ENCODE data around the gene MEIS2.

The MEIS2 gene

DNA sequence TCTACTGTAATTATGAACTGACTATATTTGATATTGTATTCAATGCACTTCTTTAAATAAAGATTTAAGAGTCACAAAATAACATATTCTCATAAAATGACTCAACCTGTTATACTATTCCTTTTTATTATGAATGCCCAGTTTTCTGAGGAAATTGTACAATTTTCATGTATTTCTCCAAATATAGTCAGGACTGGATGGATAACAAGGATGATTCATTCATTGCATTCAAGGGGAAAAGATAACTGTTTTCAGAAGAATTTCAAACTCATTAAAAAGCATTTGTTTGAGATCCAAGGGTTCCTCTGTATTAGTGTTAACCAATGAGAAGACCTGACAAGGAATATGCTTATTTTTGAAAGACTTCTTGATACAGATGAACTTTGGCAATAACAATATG lies 163.7 kb downstream of the MEIS2 start:
- peak; percentile 8 for DNase-seq (ENCODE audit: low read depth)

DNA sequence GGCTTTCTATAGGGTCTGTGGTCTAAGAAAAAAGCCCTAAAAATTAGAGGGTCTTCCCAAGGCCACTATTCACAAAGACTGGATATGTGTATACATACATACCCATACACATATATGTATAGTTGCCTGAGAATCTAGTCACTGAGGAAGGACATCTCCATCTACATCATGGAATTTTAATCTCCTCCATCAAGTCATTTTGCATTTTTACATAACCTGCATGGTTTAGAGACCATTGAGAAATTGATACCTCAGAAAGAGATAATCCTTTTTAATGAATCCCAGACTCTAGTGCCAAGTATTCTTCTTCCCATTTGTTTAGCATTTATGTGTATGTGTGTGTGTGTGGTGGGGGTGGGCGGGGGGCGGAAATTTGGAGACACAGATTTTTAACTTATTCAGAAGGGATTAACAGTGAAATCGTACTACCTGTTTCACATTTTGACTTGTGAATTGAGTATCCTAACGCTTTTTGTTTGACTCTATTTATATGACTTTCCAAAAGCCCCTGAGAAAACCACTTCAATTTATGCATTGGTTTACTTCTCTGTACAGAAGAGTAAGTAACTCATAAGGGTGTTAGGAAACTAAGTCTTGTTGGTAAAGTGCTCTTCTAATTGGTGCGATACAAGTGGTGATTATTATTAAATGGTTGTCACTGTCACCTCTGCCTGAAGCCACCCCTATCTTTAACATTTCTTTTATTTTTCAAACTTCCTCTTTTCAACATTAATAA lies 166.9 kb downstream of the MEIS2 start:
- no peak for DNase-seq (ENCODE audit: low read depth)

DNA sequence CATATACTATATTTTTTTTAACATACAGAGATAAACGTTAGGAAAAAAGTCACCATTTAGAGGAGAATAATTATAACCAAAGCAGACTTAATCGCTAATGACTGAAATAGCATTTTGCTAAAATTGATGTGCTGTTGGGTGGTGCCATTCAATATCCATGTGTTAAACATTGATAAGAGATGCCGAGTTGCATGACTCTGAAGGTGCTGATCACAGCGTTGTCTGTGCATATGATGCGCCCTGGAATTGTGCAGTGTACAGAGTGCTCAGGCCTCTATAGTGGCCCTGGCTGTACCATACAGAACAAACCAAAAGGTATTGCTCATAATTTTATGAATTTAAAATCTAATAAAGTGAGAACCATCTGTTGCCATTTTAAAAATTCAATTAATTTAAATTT lies 168.3 kb downstream of the MEIS2 start:
- DNase-seq (ENCODE audit: low read depth) = no peak

DNA sequence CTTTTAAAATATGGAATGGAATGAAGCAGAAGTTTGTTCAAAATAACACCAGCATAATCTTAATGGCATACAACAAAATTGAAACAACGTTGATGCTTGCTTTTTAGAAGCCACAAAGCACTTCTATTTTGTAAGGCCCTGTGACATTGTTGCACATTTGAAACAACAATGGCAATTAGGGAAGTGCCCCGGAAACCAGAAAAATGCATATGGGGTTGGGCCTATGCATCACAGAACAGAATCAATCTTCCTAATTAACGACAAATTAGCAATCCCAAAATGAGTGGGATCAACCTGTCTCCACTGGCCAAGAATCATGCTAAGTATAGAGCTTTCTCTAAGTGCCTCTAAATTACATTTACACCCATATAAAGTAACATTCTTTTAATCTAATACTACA lies 168.9 kb downstream of the MEIS2 start:
- DNase-seq (ENCODE audit: low read depth) = no peak

DNA sequence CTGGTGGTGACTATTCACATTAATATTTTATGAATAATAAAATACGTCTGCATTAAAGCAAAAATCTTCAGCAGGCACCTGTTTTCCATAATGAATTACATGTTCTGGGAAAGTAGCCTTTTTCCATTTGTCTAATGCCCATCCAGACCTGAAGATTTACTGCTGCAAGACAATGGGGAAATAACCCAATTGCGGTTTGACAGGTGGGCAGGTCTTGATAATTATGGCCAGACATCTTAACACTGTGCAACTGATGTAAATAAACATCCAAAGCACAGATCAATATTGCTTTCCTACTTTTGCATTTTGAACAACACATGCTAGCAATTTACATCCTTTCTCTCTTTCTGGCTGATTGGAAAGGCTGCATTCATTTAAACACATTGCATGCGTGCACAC lies 173.9 kb downstream of the MEIS2 start:
- no peak for DNase-seq (ENCODE audit: low read depth)

DNA sequence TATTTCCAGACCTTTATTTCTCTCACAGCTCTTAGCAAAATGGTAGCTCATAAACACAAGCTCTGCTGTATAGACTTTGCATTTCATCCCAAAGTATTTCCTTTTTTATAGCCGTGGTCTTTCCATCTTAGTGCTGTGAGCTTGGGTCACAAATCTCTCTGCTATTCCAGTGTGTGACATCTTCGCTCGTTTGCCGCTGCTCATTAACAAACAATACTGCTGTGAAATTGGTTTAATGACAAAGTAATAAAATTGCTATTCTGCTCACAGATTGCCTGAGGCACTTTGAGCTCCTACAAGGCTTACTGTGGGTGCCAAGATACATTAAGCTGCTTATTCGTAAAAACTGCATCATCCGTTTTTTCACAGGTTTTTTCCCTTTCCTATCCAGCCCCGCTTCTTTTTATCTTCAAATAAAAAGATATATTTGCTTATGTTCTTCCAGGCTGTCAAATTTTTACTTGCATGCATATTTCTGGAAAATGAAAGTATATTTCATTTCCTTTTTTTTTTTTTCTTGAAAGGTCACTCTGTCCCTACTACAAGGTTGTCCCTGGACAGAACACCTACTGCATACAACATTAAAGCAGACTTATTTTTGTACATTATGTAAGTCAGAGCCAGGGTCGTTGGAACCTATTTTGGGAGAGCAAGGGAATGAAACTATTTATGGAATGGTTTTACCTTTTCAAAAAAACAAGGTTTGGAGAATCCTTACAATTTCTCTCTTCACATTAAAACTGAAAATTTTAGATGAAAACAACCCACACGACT lies 174.5 kb downstream of the MEIS2 start:
- DNase-seq (ENCODE audit: low read depth) = no peak

DNA sequence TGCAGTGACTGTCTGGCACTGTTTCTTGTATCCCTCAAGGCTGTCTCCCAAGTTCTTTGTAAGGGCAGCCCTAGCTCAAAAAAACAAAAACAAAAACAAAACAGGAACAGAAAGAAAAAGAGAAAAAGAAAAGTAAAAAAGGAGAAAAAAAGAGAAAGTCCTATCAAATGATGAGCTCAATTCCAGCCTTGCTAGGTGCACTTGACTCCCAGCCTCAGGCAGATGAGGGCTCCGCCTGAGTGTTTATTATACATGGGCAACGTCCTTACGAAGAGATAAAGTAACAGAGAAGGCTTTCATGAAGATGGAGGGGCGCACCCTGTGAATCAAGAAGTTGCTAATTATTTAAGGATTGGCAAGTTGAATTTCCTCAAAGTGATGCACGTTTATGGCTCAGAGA lies 175.3 kb downstream of the MEIS2 start:
- DNase-seq (ENCODE audit: low read depth) = no peak

DNA sequence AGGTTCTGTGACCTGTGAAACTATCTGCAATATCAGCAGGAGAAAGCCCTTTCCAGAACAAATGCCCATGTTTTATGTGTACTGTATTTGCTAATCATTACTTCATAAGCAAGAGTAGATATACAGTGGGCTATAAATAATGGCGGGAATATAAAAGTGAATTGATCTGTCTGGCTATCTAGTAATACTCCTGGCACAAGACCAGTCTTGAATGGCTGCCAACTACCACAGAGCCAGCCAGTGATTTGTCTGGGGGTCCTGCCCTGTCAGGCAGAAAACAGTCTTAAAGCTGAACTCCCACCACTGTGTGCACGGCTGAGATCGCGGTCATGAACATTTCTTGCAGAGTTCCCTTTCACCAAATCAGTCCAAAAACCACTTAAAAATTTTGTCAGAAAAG lies 176.3 kb downstream of the MEIS2 start:
- DNase-seq (ENCODE audit: low read depth) = no peak

DNA sequence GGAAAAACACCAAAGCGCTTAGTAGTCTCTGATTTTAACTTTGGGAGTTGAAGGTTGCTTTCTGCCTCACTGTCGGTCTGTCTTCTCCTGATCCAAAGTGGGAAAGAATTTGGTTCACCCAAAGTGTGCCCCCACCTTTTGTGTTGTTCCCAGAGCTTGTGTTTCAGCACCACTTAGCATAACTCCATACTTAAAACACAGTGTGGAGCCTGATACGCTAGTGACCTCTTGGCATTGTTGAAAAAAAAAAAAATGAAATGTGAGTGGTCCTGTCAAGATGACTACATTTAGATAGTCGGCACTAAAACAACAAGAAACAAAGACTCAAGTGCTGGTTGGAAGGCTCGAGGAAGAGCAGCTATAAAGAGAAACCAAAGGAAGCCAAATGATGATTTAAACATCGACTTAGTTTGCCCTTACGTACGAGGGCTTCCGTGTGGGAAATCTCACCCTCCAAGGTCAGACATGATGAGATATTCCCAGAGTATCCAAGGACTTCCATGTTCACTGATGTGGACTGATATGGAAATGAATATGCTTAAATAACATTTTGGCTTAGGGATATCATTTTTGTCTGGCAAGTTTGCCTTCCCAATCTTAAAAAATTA lies 178.8 kb downstream of the MEIS2 start:
- no peak for DNase-seq (ENCODE audit: low read depth)

DNA sequence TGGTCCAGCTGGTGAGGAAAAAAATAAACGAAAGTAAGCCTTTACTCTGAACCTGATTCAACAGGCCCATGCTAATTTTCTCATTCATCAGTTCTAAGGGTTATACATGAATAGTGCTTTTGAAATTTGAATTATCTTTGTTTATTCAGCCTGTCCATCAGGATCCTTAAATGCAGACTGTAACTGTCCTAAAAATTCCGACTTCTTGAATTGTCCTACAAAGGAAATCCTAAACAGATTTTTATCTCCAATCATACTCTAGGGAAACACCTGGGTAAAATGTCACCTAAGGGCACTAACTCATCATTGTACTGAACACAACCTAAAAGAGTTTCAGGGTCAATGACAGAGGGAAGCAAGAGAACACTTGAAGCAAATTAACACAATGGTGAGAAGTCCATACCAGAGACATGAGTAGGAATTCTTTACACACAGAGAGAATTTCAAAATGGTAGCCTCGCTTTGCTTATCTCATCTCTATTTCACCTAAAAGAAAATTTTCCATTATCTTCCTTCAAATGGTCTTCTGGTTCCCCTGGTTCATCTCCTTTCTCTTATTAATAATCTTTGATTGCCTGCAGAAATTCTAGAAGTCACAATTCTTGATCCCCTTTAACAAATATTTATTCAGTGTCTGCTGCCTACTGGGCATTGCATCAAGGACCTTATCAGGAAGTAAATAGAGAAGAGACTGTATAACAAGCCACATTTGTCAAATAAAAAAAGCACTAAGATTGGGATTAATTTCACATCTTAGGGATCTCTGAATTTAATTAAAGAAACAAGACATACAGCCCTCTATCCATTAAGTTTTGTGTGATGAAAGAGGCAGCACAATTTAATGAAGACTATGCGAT lies 182.7 kb downstream of the MEIS2 start:
- DNase-seq (ENCODE audit: low read depth) = no peak

DNA sequence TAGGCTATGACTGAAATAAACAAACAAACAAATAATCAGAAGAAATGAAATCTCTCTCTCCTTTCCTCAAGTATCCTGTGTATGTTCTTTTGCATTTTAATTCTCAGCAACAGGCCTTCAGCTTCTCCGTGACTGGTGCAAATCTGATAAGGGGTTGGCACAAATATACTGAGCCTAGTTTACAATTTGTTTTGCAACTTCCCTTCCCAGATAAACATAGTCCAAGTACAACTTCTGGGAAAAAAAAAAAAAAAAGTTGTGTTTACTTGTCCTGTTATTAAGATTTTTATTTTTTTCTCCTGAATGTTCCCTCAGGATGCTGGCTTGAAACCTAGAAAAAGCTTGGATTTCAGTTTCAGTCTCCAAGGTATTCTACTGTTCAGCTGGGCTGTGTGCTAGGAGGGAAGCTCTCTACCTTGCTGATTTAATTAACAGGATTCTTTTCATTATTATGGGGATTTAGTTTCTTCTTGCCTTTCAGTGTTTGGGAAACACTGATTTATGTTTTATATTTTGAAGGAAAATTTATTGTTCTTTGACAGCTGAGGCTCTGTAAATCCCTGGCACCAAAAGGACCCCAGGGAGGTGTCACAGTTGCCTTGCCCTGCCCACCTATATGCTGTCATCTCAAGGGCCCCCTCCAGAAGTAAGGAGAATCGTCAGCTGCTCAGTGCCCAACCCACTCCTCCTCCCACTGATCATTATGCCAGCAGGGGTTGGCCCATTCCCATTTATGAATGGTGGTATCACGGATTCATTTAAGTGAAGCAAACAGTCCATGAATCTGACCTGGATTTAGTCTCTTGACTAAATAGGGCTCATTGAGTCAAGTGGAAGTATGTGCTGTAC lies 185.2 kb downstream of the MEIS2 start:
- DNase-seq (ENCODE audit: low read depth) = peak; percentile 46

DNA sequence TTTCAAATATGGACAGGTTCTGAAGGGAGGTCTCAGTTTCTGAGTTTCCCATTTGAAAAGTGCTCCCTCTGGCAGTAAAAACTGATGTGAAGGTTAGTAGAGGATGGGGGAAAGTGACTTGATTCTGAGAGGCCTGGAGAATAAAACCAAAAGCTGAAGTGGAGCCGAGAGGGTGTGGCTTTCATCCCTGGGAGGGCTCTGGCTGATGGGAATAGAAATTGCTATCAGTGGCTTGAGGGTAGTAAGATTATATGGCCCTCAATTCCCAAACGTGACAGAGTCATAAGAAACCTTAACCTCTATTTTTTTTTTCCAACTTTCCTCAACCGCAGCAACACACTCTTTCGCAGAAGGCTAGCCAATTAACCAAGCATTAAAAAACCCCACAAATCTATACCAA lies 185.9 kb downstream of the MEIS2 start:
- DNase-seq (ENCODE audit: low read depth) = peak; percentile 6

DNA sequence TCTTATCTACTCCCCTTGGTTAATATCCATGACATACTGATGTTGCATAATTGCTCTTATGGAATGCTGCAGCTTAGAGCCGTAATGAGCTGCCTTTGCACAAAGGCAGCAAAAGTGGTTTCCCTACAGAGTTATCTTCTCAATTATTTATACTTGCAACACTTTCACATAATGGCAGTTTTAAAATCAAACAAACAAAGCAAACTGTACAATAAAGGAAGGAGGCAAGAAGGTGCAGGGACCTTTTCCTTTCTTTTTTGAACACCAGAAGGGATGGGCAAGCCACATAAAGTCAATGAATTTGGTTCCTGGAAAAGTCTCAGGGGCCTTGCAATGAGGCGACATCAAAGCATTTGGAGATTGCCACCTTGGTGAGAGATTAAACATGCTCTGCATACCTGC lies 188.0 kb downstream of the MEIS2 start:
- no peak for DNase-seq (ENCODE audit: low read depth)

DNA sequence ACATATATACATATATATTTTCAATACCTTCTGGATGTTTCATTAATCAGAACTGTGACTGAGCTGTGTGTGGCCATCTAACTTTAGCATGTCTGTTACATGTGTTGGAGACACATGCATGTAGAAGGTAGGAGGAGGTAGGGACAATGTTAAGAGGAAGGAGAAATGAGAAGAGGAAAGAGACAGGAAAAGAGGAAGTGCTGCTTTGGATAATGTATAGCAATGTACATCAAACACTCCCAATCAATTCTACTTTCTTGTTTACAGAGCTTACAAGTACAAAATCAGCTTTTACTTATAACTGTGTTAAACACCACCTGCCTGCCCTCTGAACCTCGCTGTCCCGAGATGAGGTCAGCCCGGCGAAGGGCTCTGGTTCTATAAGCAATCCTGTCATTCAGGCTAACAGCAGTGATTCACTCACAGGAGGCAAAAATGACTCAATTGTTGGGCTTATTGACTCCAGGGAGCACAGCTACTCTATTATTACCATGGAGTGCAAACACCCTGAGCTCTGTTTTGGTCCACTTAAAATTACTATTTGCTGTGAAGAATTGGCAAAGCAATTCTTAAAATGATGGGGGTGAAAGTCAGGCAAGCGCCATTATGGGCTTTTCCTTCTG lies 188.9 kb downstream of the MEIS2 start:
- DNase-seq (ENCODE audit: low read depth) = no peak

DNA sequence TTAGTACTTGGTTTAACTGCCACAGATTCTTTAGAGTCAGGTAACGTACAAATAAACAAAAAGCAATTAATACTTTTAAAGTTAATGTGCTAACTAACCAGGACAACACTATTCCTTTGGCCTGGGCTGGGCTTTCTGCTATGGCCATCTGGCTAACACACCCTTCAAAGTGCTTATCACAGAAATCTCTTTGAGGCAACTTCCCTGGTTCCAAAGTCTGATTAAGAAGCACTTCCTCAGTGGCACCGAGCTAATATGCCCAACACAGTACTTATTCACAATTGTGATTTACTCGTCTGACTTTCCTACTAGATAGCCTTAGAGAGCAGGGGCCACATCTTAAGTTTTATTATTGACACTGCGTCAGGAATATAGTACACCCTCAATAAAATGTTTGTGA lies 191.4 kb downstream of the MEIS2 start:
- no peak for DNase-seq (ENCODE audit: low read depth)

DNA sequence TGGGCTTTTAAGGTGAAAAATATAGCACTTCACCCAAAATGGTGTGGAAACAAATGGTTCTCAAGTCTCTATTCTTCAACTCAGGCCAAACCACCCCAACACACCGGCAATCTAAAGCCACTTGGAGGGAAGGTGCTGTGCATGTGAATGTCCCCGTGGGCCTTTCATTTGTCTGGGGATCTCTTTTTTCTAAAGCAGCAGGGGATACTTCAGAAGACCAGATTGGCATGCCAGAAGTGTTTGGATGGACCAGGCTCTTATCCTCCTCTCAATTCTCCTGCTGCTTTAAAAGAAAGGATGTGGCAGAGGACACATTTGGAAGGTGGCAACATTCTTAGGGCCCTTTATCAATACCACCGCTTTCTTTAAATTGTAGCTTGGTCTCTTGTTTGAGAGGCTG lies 193.1 kb downstream of the MEIS2 start:
- DNase-seq (ENCODE audit: low read depth) = no peak

DNA sequence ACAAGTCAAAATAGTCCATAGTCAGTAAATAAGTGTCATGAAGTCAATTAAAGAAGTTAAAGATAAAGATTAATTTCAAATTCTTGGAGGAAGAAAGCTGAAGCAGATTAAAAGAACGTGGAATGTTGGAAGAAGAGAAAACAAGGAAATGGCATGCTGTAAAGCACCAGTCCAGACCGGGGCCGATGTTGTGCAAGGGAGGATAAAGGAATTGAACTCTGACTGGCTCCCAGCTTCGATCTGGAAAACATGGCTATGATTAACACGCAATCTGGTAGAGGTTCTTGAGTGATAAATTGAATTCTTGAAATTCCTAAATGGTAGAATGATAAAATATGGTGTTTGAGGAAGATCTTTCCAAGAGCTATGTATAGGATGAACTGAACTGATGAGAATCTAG lies 194.4 kb downstream of the MEIS2 start:
- peak; percentile 15 for DNase-seq (ENCODE audit: low read depth)

DNA sequence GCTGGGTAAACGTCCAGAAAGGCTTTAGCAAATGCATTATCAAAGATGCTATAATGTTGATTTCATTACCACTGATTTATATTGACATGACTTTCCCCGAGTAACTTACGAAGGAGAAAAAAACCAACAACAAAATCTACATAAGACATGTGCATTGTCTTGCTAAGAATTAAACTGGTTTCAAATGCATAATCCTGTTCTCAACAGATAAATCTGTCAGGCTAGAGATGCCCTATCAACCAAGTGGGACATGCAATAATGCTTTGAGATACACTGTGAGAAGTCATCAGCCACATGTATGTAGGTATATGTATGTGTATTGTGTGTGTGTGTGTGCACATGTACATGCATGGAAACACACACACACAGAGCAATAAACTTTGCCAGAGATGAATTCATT lies 195.6 kb downstream of the MEIS2 start:
- no peak for DNase-seq (ENCODE audit: low read depth)

DNA sequence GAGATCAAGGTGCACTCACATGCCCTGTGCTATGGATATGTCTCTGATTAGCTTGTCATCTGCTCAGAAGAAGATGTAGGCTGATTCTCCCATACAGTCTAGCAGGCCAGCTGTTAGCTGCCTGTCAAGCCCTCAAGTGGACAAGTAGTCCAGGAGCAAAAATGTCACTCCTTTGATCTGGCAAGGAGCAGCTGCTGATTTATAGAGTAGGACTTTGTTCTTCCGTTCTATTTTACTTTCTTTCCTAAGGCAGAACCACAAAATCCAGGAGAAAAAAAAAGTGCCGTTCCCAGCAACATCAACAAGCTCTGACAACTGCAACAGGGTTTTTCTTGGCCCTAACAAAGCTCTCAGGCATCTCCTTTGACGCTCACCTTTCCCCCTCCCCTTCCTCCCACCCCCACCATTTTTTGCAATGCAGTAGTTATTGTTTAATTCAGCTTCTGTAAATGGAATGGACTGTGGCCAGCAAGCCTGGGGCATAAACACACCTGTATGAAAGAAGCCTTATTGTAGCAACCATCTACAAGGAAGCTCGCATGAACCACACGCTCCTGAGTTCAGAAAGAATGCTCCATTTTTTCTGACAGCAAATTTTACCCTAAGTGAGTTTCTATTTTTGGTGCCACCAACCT lies 196.3 kb downstream of the MEIS2 start:
- no peak for DNase-seq (ENCODE audit: low read depth)

DNA sequence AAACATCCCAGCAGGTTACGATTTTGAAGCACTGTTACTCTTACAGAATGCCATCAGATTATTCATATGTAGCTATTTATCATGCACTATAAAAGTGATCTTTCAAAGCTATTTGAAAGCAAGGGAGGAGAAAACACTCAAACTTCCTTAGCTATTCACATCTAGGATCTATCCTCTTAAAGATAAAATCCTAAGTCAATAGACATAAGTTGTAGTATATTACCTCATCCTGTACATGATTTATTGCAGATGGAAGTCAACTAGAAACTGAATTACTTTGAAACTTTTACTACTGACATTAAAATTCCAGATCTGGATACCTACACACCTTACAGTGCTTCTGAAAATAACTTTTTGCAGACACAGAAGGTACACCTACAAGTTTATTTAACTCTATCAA lies 197.2 kb downstream of the MEIS2 start:
- DNase-seq (ENCODE audit: low read depth) = no peak

DNA sequence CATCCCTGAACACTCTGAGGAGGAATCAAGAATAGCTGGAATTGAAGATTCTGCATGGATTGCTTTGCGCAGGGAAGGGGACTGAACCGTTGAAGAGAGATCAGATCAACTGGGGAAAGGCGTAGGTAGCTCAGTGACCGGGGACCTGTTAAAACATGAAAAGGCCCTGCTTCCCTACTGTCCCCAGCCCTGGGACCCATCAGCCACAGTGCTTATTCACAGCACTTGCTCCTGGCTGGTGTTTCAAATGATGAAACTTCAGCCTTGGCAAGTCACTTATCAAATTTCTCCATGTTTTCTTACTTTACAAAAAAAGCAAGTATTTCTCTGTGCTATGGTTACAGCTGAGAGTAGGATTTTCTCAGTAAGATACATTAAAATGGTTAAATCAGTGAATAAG lies 199.3 kb downstream of the MEIS2 start:
- DNase-seq (ENCODE audit: low read depth) = peak; percentile 8

All from fibroblast of gingiva (primary cell).